ENCODE measurements around the gene NRG2.

GRCh38 chr5:139859013-139859412 lies 184.1 kb downstream of the NRG2 start:
- TF ChIP-seq, protein P1, sequence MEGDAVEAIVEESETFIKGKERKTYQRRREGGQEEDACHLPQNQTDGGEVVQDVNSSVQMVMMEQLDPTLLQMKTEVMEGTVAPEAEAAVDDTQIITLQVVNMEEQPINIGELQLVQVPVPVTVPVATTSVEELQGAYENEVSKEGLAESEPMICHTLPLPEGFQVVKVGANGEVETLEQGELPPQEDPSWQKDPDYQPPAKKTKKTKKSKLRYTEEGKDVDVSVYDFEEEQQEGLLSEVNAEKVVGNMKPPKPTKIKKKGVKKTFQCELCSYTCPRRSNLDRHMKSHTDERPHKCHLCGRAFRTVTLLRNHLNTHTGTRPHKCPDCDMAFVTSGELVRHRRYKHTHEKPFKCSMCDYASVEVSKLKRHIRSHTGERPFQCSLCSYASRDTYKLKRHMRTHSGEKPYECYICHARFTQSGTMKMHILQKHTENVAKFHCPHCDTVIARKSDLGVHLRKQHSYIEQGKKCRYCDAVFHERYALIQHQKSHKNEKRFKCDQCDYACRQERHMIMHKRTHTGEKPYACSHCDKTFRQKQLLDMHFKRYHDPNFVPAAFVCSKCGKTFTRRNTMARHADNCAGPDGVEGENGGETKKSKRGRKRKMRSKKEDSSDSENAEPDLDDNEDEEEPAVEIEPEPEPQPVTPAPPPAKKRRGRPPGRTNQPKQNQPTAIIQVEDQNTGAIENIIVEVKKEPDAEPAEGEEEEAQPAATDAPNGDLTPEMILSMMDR (IDR thresholded peaks at IDR 0.05): no peak
- no peak for TF ChIP-seq POLR2A (IDR thresholded peaks at IDR 0.05)

Data from adrenal gland (tissue), 5 donors.